Heart right ventricle (tissue), 16 donors: Measurements from ENCODE around the gene IRAK1BP1. TPM values are rescaled to one million over a fixed set of nuclear protein-coding genes. Genes with fewer than 3 reads are reported as not detected.

Source experiments
- ATAC-seq, 8 donors: fragments of 200-7000 bp; cut with Tn5 transposase; one replicate each; pipeline ENCODE4 v1.9.1; 2020; ENCODE audit warnings: mild to moderate bottlenecking in 8 of 8, moderate library complexity in 8 of 8, moderate number of reproducible peaks in 1 of 8
- DNase-seq, 2 donors: peaks; one replicate each; pipeline ENCODE4 v3.0.0-alpha.2; 2020
- H3K27ac ChIP-seq, 10 donors: fragments of 200-600 bp; sonication (generic) in 2 of 10; one replicate each; pipeline versions ENCODE4 v1.5.0 to v1.8.0; 2020 to 2022; ENCODE audit warnings: mild to moderate bottlenecking in 3 of 10
- H3K27me3 ChIP-seq, 7 donors: fragments of 200-600 bp; one replicate each; pipeline ENCODE4 v1.8.0; 2021 to 2022; ENCODE audit warnings: mild to moderate bottlenecking in 2 of 7
- H3K36me3 ChIP-seq, 9 donors: fragments of 200-600 bp; sonication (generic) in 1 of 9; one replicate each; pipeline versions ENCODE4 v1.5.0 to v1.8.0; 2020 to 2022; ENCODE audit warnings: mild to moderate bottlenecking in 2 of 9
- H3K4me1 ChIP-seq, 9 donors: fragments of 200-600 bp; sonication (generic) in 1 of 9; one replicate each; pipeline versions ENCODE4 v1.5.0 to v1.8.0; 2020 to 2022; ENCODE audit warnings: mild to moderate bottlenecking in 4 of 9
- H3K4me3 ChIP-seq, 10 donors: fragments of 200-600 bp; sonication (generic) in 2 of 10; one replicate each; pipeline versions ENCODE4 v1.5.0 to v1.8.0; 2020 to 2022; ENCODE audit warnings: mild to moderate bottlenecking in 7 of 10, moderate library complexity in 2 of 10
- H3K9me3 ChIP-seq, 11 donors: fragments of 200-600 bp in 10 of 11; sonication (generic) in 2 of 11; one replicate each; pipeline versions ENCODE4 v1.5.0 to v1.8.0; 2013 to 2022; ENCODE audit warnings: mild to moderate bottlenecking in 2 of 11, control low read depth in 1 of 11, moderate library complexity in 1 of 11
- WGBS, 2 donors: extraction: QIAGEN DNeasy Blood & Tissue Kit; methylation state at CpG; one replicate each; pipeline ENCODE4 v1.1.7; 2013; ENCODE audit warnings: inconsistent platforms in 1 of 2; 5-methylcytosine and 5-hydroxymethylcytosine counted together
- intact Hi-C, 10 donors: fragments of 100-400 bp; cut with DNase I; formaldehyde crosslinking; loops; one replicate each; pipeline versions ENCODE4 v1.11.1 to v1.14.2; 2022
- polyA plus RNA-seq, 2 donors: library from polyadenylated mRNA; stranded (reverse); fragments of 200-250 nt; gene quantifications; one replicate each; pipeline ENCODE4 v1.2.3, GENCODE V29; 2013
- total RNA-seq, 10 donors: library from RNA; stranded (reverse); fragmentation: NEBNext Ultra II Directional in 3 of 10; extraction: Animal tissue kit (Norgen Biotek cat#: 25700) in 3 of 10; gene quantifications; one replicate each; pipeline versions ENCODE4 v1.2.1 to v1.2.4, GENCODE V29; 2021 to 2023
- TF ChIP-seq, protein P1 (sequence below), 9 donors: fragments of 200-600 bp; sonication (generic) in 2 of 9; IDR thresholded peaks; one replicate each; pipeline versions ENCODE4 v1.5.0 to v1.8.0; 2021 to 2022; ENCODE audit warnings: antibody characterized with exemption in 9 of 9, mild to moderate bottlenecking in 5 of 9, moderate library complexity in 1 of 9
- donor health status: Arrhythmogenic right ventricular cardiomyopathy.
- donor health status: ischemic (EF 13 %, LVEDD 7.1; RV severe dilation, severe dysfunction).
- donor health status: healthy with polysubstance abuse.
- donor health status: DM: no; HTN: yes; CAD: no.
- donor health status: DM: no; HTN: no; CAD: no.
- donor health status: ischemic (EF 25% LVEDD 6.9; RV normal size, moderate dysfunction).
- donor health status: ischemic (EF 25% LVEDD 5.7; RV mildly dilated, moderate dysfunction).
- donor health status: healthy.
- donor health status: DM: yes; HTN: yes; CAD: no.
- donor health status: Ischemic cardiomyopathy.
- donor health status: ischemic (EF 35%, LVEDD 5.7; RV mildly dilated, moderate dysfunction).
- donor health status: nonischemic (EF 11% LVEDD 7.7; RV severe dilation, severe dysfunction).
- donor health status: DM: yes; HTN: yes; CAD: no.
- donor health status: PGD.
- donor health status: ischemic (EF 29% LVEDD 5.4; RV normal size, mild dysfunction).
- donor health status: nonischemic (EF 23%, LVEDD 6.1; RV moderate dilation, normal function).

IRAK1BP1 gene
- total and polyA plus RNA-seq, 12 donors, result 1.1 to 6.9 (median 3.2) TPM

DNA sequence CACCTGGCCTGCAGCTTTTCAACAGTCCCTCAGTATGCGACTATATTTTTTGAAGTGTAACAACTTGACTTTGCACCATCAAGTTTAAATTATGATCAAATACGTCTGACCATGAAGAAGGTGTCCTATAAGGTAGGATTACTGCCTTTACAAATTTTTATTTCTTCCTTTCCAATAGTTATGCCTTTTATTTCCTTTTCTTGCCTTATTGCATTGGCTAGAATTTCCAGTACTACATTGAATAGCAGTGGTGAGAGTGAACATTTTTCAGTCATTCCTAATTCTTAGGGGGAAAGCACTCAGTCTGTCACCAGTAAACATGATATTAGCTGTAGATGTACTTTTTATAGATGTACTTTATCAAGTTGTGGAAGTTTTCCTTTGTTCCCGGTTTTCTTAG lies 81.4 kb downstream of the IRAK1BP1 start:
- H3K9me3 ChIP-seq, result peaks cover 0 to 22% (median 10%) of the 10 kb centered on the region in 11 donors
- WGBS, 2 donors, result 96 to 98% methylated on average over 3 of the region's 3 CpGs
- H3K27me3 ChIP-seq, result no peaks in the 10 kb centered on the region
- TF ChIP-seq, protein P1, sequence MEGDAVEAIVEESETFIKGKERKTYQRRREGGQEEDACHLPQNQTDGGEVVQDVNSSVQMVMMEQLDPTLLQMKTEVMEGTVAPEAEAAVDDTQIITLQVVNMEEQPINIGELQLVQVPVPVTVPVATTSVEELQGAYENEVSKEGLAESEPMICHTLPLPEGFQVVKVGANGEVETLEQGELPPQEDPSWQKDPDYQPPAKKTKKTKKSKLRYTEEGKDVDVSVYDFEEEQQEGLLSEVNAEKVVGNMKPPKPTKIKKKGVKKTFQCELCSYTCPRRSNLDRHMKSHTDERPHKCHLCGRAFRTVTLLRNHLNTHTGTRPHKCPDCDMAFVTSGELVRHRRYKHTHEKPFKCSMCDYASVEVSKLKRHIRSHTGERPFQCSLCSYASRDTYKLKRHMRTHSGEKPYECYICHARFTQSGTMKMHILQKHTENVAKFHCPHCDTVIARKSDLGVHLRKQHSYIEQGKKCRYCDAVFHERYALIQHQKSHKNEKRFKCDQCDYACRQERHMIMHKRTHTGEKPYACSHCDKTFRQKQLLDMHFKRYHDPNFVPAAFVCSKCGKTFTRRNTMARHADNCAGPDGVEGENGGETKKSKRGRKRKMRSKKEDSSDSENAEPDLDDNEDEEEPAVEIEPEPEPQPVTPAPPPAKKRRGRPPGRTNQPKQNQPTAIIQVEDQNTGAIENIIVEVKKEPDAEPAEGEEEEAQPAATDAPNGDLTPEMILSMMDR (IDR thresholded peaks at IDR 0.05), result no peak
- intact Hi-C loops, result no loop called here
- H3K36me3 ChIP-seq, result peaks cover 0 to 100% (median 89%) of the 10 kb centered on the region in 9 donors
- no peak overlapping the region for H3K27ac ChIP-seq
- no peaks in the 10 kb centered on the region for H3K4me1 ChIP-seq
- no peak for ATAC-seq
- DNase-seq, result no peak
- no peak overlapping the region for H3K4me3 ChIP-seq

DNA sequence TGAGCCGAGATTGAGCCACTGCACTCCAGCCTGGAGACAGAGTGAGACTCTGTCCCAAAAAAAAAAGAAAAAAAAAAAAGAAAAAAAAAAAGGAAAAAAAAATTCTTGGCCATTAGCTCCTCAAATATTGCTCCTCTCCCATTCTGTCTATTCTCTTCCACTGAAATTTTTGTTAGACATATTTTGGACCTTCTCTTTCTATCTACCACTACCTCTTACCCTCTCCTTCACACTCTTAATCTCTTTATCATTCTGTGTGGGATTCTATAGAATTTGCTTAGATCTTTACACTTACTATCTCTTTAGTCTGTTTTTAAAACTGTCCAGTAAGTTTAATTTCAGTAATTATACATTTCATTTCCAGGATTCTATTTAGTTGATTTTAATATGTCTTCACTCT lies 85.0 kb downstream of the IRAK1BP1 start:
- H3K36me3 ChIP-seq, result peaks cover 0 to 100% (median 83%) of the 10 kb centered on the region in 9 donors
- no peaks in the 10 kb centered on the region for H3K4me1 ChIP-seq
- no peak overlapping the region for H3K27ac ChIP-seq
- DNase-seq (no peak), ATAC-seq (no peak)
- WGBS, 2 donors, result 95 to 100% methylated on average over 1 of the region's 1 CpG
- H3K4me3 ChIP-seq, result no peak overlapping the region
- intact Hi-C loops, result loop anchor here in 1 of 10 donors (10.0 kb wide), 1 partner anchor 92 kb away; no protein-coding TSS in a partner anchor
- TF ChIP-seq, protein P1 (IDR thresholded peaks at IDR 0.05), result no peak
- H3K9me3 ChIP-seq, result peaks cover 0 to 22% (median 10%) of the 10 kb centered on the region in 11 donors
- no peaks in the 10 kb centered on the region for H3K27me3 ChIP-seq

Other genes starting within 250 kb of the IRAK1BP1 start
- 10 to 100 TPM; 10.6 to 17.3 (median 16.1) TPM for gene PHIP, start 210.7 kb downstream of the IRAK1BP1 start, total RNA-seq
- 10 to 100 TPM in 1 of 2 donors, 1 to 10 TPM in 1; 3.1 to 17.9 TPM for gene PHIP, start 210.7 kb downstream of the IRAK1BP1 start, polyA plus RNA-seq